Erythroblast (primary cell): ENCODE data around the gene SMCHD1.
A peak's percentile ranks its signal among the peaks of the same experiment; 100 is the strongest.

ENCODE experiments used
- GATA1 ChIP-seq: IDR thresholded peaks from 2 replicates; pipeline ENCODE4 v1.6.1; 2011; ENCODE audit warnings: low read depth, mild to moderate bottlenecking, control low read depth, low read length, moderate library complexity
- POLR2A ChIP-seq: IDR thresholded peaks from 2 replicates; pipeline ENCODE4 v1.6.1; 2011; ENCODE audit warnings: mild to moderate bottlenecking, low read length

- peak; percentile 60 for TF ChIP-seq POLR2A
- TF ChIP-seq GATA1 = no peak
Observed at GRCh38 chr18:2655954-2656236, 369 bp downstream of the SMCHD1 start.
